GM12872 (cell line): ENCODE data around the gene AKAP6.

Experiments used
- CTCF ChIP-seq: IDR thresholded peaks from 3 replicates; pipeline ENCODE4 v1.5.1; 2011; ENCODE audit warnings: low read depth, mild to moderate bottlenecking, low read length, moderate library complexity; ENCODE audit not compliant: insufficient read depth

AKAP6 gene

GRCh38 chr14:32546246-32546645 lies 217.1 kb downstream of the AKAP6 start:
- no peak for TF ChIP-seq CTCF

- no peak for TF ChIP-seq CTCF
Measured at GRCh38 chr14:32552766-32553165, 223.7 kb downstream of the AKAP6 start.

- TF ChIP-seq CTCF, result no peak
Measured at GRCh38 chr14:32559048-32559447, 229.9 kb downstream of the AKAP6 start.

- TF ChIP-seq CTCF, result no peak
Measured at GRCh38 chr14:32559590-32559989, 230.5 kb downstream of the AKAP6 start.

GRCh38 chr14:32560209-32560857 lies 231.2 kb downstream of the AKAP6 start:
- TF ChIP-seq CTCF, result peak; percentile 81

- TF ChIP-seq CTCF, result no peak
Measured at GRCh38 chr14:32561520-32561919, 232.4 kb downstream of the AKAP6 start.

GRCh38 chr14:32564596-32564995 lies 235.5 kb downstream of the AKAP6 start:
- TF ChIP-seq CTCF, result no peak
